Superior temporal gyrus (tissue), 1 donor: ENCODE data around the gene UST.

Source experiments
- DNase-seq: peaks from one replicate; pipeline ENCODE4 v3.0.0-alpha.2; 2016; ENCODE audit errors: extremely low spot score

UST gene

DNA sequence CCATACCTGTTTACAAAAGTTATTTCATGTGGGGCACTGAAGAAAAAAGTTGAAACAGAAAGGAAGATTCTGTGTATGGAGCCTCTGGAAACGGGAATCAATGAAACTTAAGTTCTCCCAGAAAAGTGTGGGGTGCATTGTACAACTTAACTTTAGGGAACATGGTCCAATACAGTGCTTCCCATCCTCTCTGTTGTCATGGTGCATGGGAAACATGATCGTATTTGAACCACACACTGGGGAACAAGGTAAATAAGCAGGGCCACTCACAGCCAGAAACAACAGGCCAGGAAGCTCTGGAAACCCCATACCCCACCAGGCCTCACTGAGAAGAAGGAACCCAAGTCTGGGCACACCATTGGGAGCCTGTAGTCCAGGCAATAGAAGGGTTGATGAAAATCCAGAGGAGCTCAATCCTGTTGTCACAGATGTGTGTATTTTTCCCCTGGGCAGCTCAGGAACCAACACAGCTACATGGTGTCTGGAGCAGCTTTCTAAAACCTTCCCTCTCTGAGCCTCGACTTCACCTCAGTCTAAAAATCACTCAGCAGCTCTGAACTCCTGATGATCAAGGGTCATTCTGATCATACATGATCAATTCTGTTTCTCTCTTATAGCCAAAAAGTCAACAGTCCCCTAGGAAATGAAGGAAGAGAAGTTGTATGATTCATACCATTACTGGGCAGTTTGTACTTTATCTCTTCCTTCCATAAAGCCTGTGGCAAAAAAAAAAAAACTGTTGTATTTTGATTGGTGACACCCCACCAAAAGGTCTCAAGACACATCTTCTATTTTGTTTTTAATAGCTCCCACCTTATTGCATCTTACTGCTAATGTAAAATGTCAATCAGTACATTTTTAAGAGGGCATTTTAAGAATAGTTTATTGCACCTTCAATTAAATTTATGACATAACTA, 372.2 kb downstream of the UST start:
- DNase-seq: no peak

GRCh38 chr6:149122850-149123821, 376.3 kb downstream of the UST start:
- DNase-seq: no peak

DNA sequence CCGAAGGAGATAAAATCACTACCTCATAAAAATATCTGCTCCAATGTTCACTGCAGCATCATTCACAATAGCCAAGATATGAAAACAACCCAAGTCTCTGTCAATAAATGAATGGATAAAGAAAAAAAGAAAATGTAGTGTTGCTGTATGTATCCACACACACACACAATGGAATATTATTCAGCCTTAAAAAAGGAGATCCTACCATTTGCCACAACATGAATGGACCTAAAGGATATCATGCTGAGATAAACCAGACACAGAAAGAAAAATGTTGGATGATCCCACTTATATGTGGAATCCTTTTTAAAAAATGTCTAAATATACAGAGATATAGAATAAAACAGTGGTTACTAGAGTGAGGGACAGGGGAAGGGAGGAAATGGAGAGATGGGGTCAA, 378.5 kb downstream of the UST start:
- DNase-seq: no peak
